Mesendoderm (in vitro differentiated cells): Measurements from ENCODE around the gene IL22RA2.

Source experiments
- DNase-seq: peaks from one replicate; pipeline ENCODE4 v3.0.0; 2013
- H2AK5ac ChIP-seq: 2 replicates; pipeline ENCODE4 v1.6.1; 2013; ENCODE audit warnings: low read length, inconsistent platforms
- H2BK120ac ChIP-seq: 2 replicates; pipeline ENCODE4 v1.6.1; 2013; ENCODE audit warnings: low read depth, mild to moderate bottlenecking, low read length, moderate library complexity, mixed read lengths
- H2BK15ac ChIP-seq: replicated peaks from 2 replicates; pipeline ENCODE4 v1.6.1; 2013; ENCODE audit warnings: low read depth, mild to moderate bottlenecking, moderate library complexity
- H2BK5ac ChIP-seq: 2 replicates; pipeline ENCODE4 v1.6.1; 2013; ENCODE audit warnings: low read length, inconsistent platforms
- H3K18ac ChIP-seq: 2 replicates; pipeline ENCODE4 v1.6.1; 2013; ENCODE audit warnings: mild to moderate bottlenecking, low read length, mixed read lengths
- H3K23ac ChIP-seq: one replicate; pipeline ENCODE4 v1.6.1; 2013; ENCODE audit warnings: low read length
- H3K27ac ChIP-seq: 2 replicates; pipeline ENCODE4 v1.5.1; 2013; ENCODE audit warnings: low read depth, mild to moderate bottlenecking, inconsistent platforms, low read length, moderate library complexity
- H3K27me3 ChIP-seq: 2 replicates; pipeline ENCODE4 v1.6.1; 2013; ENCODE audit warnings: low read length, control low read depth, mild to moderate bottlenecking, inconsistent platforms; ENCODE audit not compliant: insufficient read depth, poor library complexity
- H3K36me3 ChIP-seq: 2 replicates; pipeline ENCODE4 v1.6.1; 2013; ENCODE audit warnings: low read length, inconsistent platforms; ENCODE audit not compliant: control insufficient read depth, insufficient read depth
- H3K4ac ChIP-seq: one replicate; pipeline ENCODE4 v1.6.1; 2013; ENCODE audit warnings: low read depth, mild to moderate bottlenecking, low read length, moderate library complexity
- H3K4me1 ChIP-seq: 2 replicates; pipeline ENCODE4 v1.6.1; 2013; ENCODE audit warnings: low read depth, low read length, inconsistent platforms; ENCODE audit not compliant: control insufficient read depth
- H3K4me2 ChIP-seq: 2 replicates; pipeline ENCODE4 v1.6.1; 2013; ENCODE audit warnings: low read length
- H3K4me3 ChIP-seq: 2 replicates; pipeline ENCODE4 v1.5.1; 2013; ENCODE audit warnings: mild to moderate bottlenecking, low read length
- H3K56ac ChIP-seq: one replicate; pipeline ENCODE4 v1.6.1; 2013; ENCODE audit warnings: low read length
- H3K79me1 ChIP-seq: 2 replicates; pipeline ENCODE4 v1.6.1; 2013; ENCODE audit warnings: low read length, inconsistent platforms
- H3K79me2 ChIP-seq: 2 replicates; pipeline ENCODE4 v1.6.1; 2013; ENCODE audit warnings: mild to moderate bottlenecking, low read length; ENCODE audit not compliant: control insufficient read depth, insufficient read depth
- H3K9ac ChIP-seq: 2 replicates; pipeline ENCODE4 v1.6.1; 2013; ENCODE audit warnings: low read length, inconsistent platforms
- H4K5ac ChIP-seq: one replicate; pipeline ENCODE4 v1.6.1; 2013; ENCODE audit warnings: low read length
- H4K8ac ChIP-seq: one replicate; pipeline ENCODE4 v1.6.1; 2013; ENCODE audit warnings: low read depth, mild to moderate bottlenecking, control low read depth, low read length, moderate library complexity
- WGBS: extraction: QIAGEN DNeasy Blood & Tissue Kit; methylation state at CpG from one replicate; pipeline ENCODE4 v1.1.7; 2013; ENCODE audit warnings: low lambda C conversion rate, missing lambda C conversion rate; ENCODE audit not compliant: insufficient coverage; ENCODE audit errors: extremely low coverage; 5-methylcytosine and 5-hydroxymethylcytosine counted together

IL22RA2 gene

GRCh38 chr6:137146206-137146605 lies 27.2 kb downstream of the IL22RA2 start:
- Histone ChIP-seq H3K4ac (no peak overlapping the region), H3K4me3 (no peak overlapping the region), H3K4me2 (no peak overlapping the region), H2BK120ac (no peak overlapping the region), H3K27me3 (no peaks in the 10 kb centered on the region), H3K23ac (no peak overlapping the region), H4K8ac (no peak overlapping the region), H2BK5ac (no peak overlapping the region), H3K4me1 (no peaks in the 10 kb centered on the region), H3K9ac (no peak overlapping the region), H3K18ac (no peak overlapping the region), H2BK15ac (no peak overlapping the region), H3K56ac (no peak overlapping the region), H3K79me2 (no peaks in the 10 kb centered on the region), H2AK5ac (no peak overlapping the region), H4K5ac (no peak overlapping the region), H3K27ac (no peak overlapping the region), H3K36me3 (no peaks in the 10 kb centered on the region), H3K79me1 (no peaks in the 10 kb centered on the region)
- WGBS, result no CpG with 5 or more reads among the region's 4 CpGs
- no peak for DNase-seq

- Histone ChIP-seq H3K4ac (no peak overlapping the region), H3K9ac (no peak overlapping the region), H2BK120ac (no peak overlapping the region), H3K27me3 (no peaks in the 10 kb centered on the region), H3K36me3 (no peaks in the 10 kb centered on the region), H3K4me3 (no peak overlapping the region), H3K23ac (no peak overlapping the region), H2BK5ac (no peak overlapping the region), H3K56ac (no peak overlapping the region), H2BK15ac (no peak overlapping the region), H4K5ac (no peak overlapping the region), H3K4me1 (no peaks in the 10 kb centered on the region), H3K18ac (no peak overlapping the region), H3K79me1 (no peaks in the 10 kb centered on the region), H3K79me2 (no peaks in the 10 kb centered on the region), H4K8ac (no peak overlapping the region), H3K4me2 (no peak overlapping the region), H2AK5ac (no peak overlapping the region), H3K27ac (no peak overlapping the region)
- DNase-seq, result peak; percentile 45
- WGBS, result no CpG with 5 or more reads among the region's 4 CpGs
Measured at GRCh38 chr6:137145421-137145820, 28.0 kb downstream of the IL22RA2 start.

GRCh38 chr6:137136065-137136464 lies 37.4 kb downstream of the IL22RA2 start:
- no CpG with 5 or more reads among the region's 1 CpG for WGBS
- Histone ChIP-seq H3K4me3 (no peak overlapping the region), H3K23ac (no peak overlapping the region), H3K9ac (no peak overlapping the region), H2BK15ac (no peak overlapping the region), H2AK5ac (no peak overlapping the region), H3K18ac (no peak overlapping the region), H3K79me1 (no peaks in the 10 kb centered on the region), H3K27ac (no peak overlapping the region), H3K56ac (no peak overlapping the region), H3K4me2 (no peak overlapping the region), H2BK5ac (no peak overlapping the region), H4K8ac (no peak overlapping the region), H2BK120ac (no peak overlapping the region), H3K79me2 (no peaks in the 10 kb centered on the region), H3K4ac (no peak overlapping the region), H4K5ac (no peak overlapping the region), H3K4me1 (no peaks in the 10 kb centered on the region), H3K27me3 (no peaks in the 10 kb centered on the region), H3K36me3 (no peaks in the 10 kb centered on the region)
- DNase-seq, result no peak

- no peaks in the 10 kb centered on the region for H3K79me2 ChIP-seq
- no peak overlapping the region for H3K4ac ChIP-seq
- H3K36me3 ChIP-seq, result no peaks in the 10 kb centered on the region
- no CpG with 5 or more reads among the region's 1 CpG for WGBS
- H2BK15ac ChIP-seq, result no peak overlapping the region
- H3K4me2 ChIP-seq, result no peak overlapping the region
- H3K4me1 ChIP-seq, result no peaks in the 10 kb centered on the region
- no peak overlapping the region for H3K27ac ChIP-seq
- H3K18ac ChIP-seq, result no peak overlapping the region
- DNase-seq, result no peak
- H3K9ac ChIP-seq, result no peak overlapping the region
- H2BK5ac ChIP-seq, result no peak overlapping the region
- H4K8ac ChIP-seq, result no peak overlapping the region
- H2BK120ac ChIP-seq, result no peak overlapping the region
- H2AK5ac ChIP-seq, result no peak overlapping the region
- no peak overlapping the region for H3K23ac ChIP-seq
- no peak overlapping the region for H3K56ac ChIP-seq
- H3K79me1 ChIP-seq, result no peaks in the 10 kb centered on the region
- H3K4me3 ChIP-seq, result no peak overlapping the region
- no peak overlapping the region for H4K5ac ChIP-seq
- no peaks in the 10 kb centered on the region for H3K27me3 ChIP-seq
Measured at GRCh38 chr6:137134483-137134882, 39.0 kb downstream of the IL22RA2 start.

GRCh38 chr6:137133122-137133521 lies 40.3 kb downstream of the IL22RA2 start:
- no peak overlapping the region for H2BK5ac ChIP-seq
- H3K4me2 ChIP-seq, result no peak overlapping the region
- no peak overlapping the region for H4K8ac ChIP-seq
- no peaks in the 10 kb centered on the region for H3K79me2 ChIP-seq
- DNase-seq, result peak; percentile 9
- no peak overlapping the region for H2AK5ac ChIP-seq
- WGBS, result no CpG with 5 or more reads among the region's 3 CpGs
- H2BK120ac ChIP-seq, result no peak overlapping the region
- no peaks in the 10 kb centered on the region for H3K27me3 ChIP-seq
- no peak overlapping the region for H3K4me3 ChIP-seq
- H3K56ac ChIP-seq, result no peak overlapping the region
- no peak overlapping the region for H3K4ac ChIP-seq
- H3K27ac ChIP-seq, result no peak overlapping the region
- no peak overlapping the region for H3K18ac ChIP-seq
- no peaks in the 10 kb centered on the region for H3K36me3 ChIP-seq
- H4K5ac ChIP-seq, result no peak overlapping the region
- H3K9ac ChIP-seq, result no peak overlapping the region
- H3K79me1 ChIP-seq, result no peaks in the 10 kb centered on the region
- no peak overlapping the region for H3K23ac ChIP-seq
- no peaks in the 10 kb centered on the region for H3K4me1 ChIP-seq
- H2BK15ac ChIP-seq, result no peak overlapping the region

GRCh38 chr6:137126875-137127485 lies 46.5 kb downstream of the IL22RA2 start:
- Histone ChIP-seq H3K4me3 (no peak overlapping the region), H3K18ac (no peak overlapping the region), H3K4ac (no peak overlapping the region), H3K23ac (no peak overlapping the region), H2AK5ac (no peak overlapping the region), H3K36me3 (no peaks in the 10 kb centered on the region), H2BK5ac (no peak overlapping the region), H4K8ac (no peak overlapping the region), H3K79me1 (no peaks in the 10 kb centered on the region), H3K56ac (no peak overlapping the region), H3K4me2 (no peak overlapping the region), H3K27me3 (no peaks in the 10 kb centered on the region), H3K79me2 (no peaks in the 10 kb centered on the region), H3K4me1 (no peaks in the 10 kb centered on the region), H4K5ac (no peak overlapping the region), H3K27ac (no peak overlapping the region), H3K9ac (no peak overlapping the region), H2BK15ac (no peak overlapping the region), H2BK120ac (no peak overlapping the region)
- no peak for DNase-seq
- WGBS, result no CpG with 5 or more reads among the region's 2 CpGs
